ENCODE measurements around the gene NRG3.

Gene NRG3

GRCh38 chr10:82497439-82497838, 622.4 kb downstream of the NRG3 start:
- Histone ChIP-seq H3K4me3 (ENCODE audit: low read depth, low read length) (no peak overlapping the region), H3K36me3 (ENCODE audit: control insufficient read depth in 1 of 2, insufficient read depth in 2 of 2, low read length in 2 of 2) (no peaks in the 10 kb centered on the region)

GRCh38 chr10:82498976-82499375, 624.0 kb downstream of the NRG3 start:
- H2AFZ ChIP-seq (ENCODE audit: insufficient read depth, low read length, poor library complexity): no peak overlapping the region
- H3K4me3 ChIP-seq (ENCODE audit: low read depth, low read length): no peak overlapping the region
- H2AK5ac ChIP-seq (ENCODE audit: low read length): no peak overlapping the region
- no peak overlapping the region for H3K4ac ChIP-seq (ENCODE audit: low read depth, low read length)
- no peaks in the 10 kb centered on the region for H3K36me3 ChIP-seq (ENCODE audit: control insufficient read depth in 1 of 2, insufficient read depth in 2 of 2, low read length in 2 of 2)
- H2BK5ac ChIP-seq (ENCODE audit: low read depth, low read length, poor library complexity): no peak overlapping the region
- no peak overlapping the region for H3K4me2 ChIP-seq (ENCODE audit: low read length)
- no peaks in the 10 kb centered on the region for H3K4me1 ChIP-seq (ENCODE audit: control insufficient read depth in 1 of 2, insufficient read depth in 2 of 2, low read length in 2 of 2)
- no peak overlapping the region for H3K27ac ChIP-seq (ENCODE audit: low read depth, low read length)
- no peak overlapping the region for H3K18ac ChIP-seq (ENCODE audit: low read length)
- no peak overlapping the region for H3K9ac ChIP-seq (ENCODE audit: low read length)
- no peaks in the 10 kb centered on the region for H3K79me2 ChIP-seq (ENCODE audit: control insufficient read depth, insufficient read depth, low read length, poor library complexity)
- no peaks in the 10 kb centered on the region for H3K9me3 ChIP-seq (ENCODE audit: insufficient read depth, low read depth, low read length)
- no peak for DNase-seq
- no peak overlapping the region for H2BK120ac ChIP-seq (ENCODE audit: insufficient read depth, low read length, poor library complexity)
- no peaks in the 10 kb centered on the region for H3K27me3 ChIP-seq (ENCODE audit: insufficient read depth, low read length)
- no peak overlapping the region for H2BK12ac ChIP-seq (ENCODE audit: low read length)
- no peak overlapping the region for H4K8ac ChIP-seq (ENCODE audit: low read depth, low read length)
- no peak overlapping the region for H3K14ac ChIP-seq (ENCODE audit: low read length)
- no peaks in the 10 kb centered on the region for H3K79me1 ChIP-seq (ENCODE audit: low read length)
- H4K91ac ChIP-seq (ENCODE audit: low read depth, low read length): no peak overlapping the region
- H4K12ac ChIP-seq (ENCODE audit: low read depth, low read length): no peak overlapping the region
- no peak overlapping the region for H3K23ac ChIP-seq (ENCODE audit: low read length)

More at GRCh38 chr10:82497439-82497838, 622.4 kb downstream of the NRG3 start:
- Histone ChIP-seq H2AFZ (ENCODE audit: insufficient read depth, low read length, poor library complexity) (no peak overlapping the region), H2BK5ac (ENCODE audit: low read depth, low read length, poor library complexity) (no peak overlapping the region), H2BK12ac (ENCODE audit: low read length) (no peak overlapping the region), H3K14ac (ENCODE audit: low read length) (no peak overlapping the region), H2BK120ac (ENCODE audit: insufficient read depth, low read length, poor library complexity) (no peak overlapping the region), H3K27me3 (ENCODE audit: insufficient read depth, low read length) (no peaks in the 10 kb centered on the region), H3K4me2 (ENCODE audit: low read length) (no peak overlapping the region), H2AK5ac (ENCODE audit: low read length) (no peak overlapping the region), H3K79me1 (ENCODE audit: low read length) (no peaks in the 10 kb centered on the region), H3K23ac (ENCODE audit: low read length) (no peak overlapping the region), H4K8ac (ENCODE audit: low read depth, low read length) (no peak overlapping the region), H3K4me1 (ENCODE audit: control insufficient read depth in 1 of 2, insufficient read depth in 2 of 2, low read length in 2 of 2) (no peaks in the 10 kb centered on the region), H3K18ac (ENCODE audit: low read length) (no peak overlapping the region), H3K27ac (ENCODE audit: low read depth, low read length) (no peak overlapping the region), H3K4ac (ENCODE audit: low read depth, low read length) (no peak overlapping the region), H3K79me2 (ENCODE audit: control insufficient read depth, insufficient read depth, low read length, poor library complexity) (no peaks in the 10 kb centered on the region), H3K9ac (ENCODE audit: low read length) (no peak overlapping the region), H4K91ac (ENCODE audit: low read depth, low read length) (no peak overlapping the region), H3K9me3 (ENCODE audit: insufficient read depth, low read depth, low read length) (no peaks in the 10 kb centered on the region), H4K12ac (ENCODE audit: low read depth, low read length) (no peak overlapping the region)
- DNase-seq: no peak
- no CpG with 5 or more reads among the region's 2 CpGs for WGBS (ENCODE audit: extremely low coverage, insufficient coverage, insufficient read length)

- no peak overlapping the region for H3K4me2 ChIP-seq (ENCODE audit: low read length)
- H2AK5ac ChIP-seq (ENCODE audit: low read length): no peak overlapping the region
- H3K79me2 ChIP-seq (ENCODE audit: control insufficient read depth, insufficient read depth, low read length, poor library complexity): no peaks in the 10 kb centered on the region
- H3K4me1 ChIP-seq (ENCODE audit: control insufficient read depth in 1 of 2, insufficient read depth in 2 of 2, low read length in 2 of 2): peaks cover 2 to 4% of the 10 kb centered on the region in 2 experiments
- no peaks in the 10 kb centered on the region for H3K36me3 ChIP-seq (ENCODE audit: control insufficient read depth in 1 of 2, insufficient read depth in 2 of 2, low read length in 2 of 2)
- H3K18ac ChIP-seq (ENCODE audit: low read length): no peak overlapping the region
- H3K4me3 ChIP-seq (ENCODE audit: low read depth, low read length): no peak overlapping the region
- no peak overlapping the region for H4K12ac ChIP-seq (ENCODE audit: low read depth, low read length)
- H3K4ac ChIP-seq (ENCODE audit: low read depth, low read length): no peak overlapping the region
- H3K27ac ChIP-seq (ENCODE audit: low read depth, low read length): no peak overlapping the region
- peak in 1 of 2 donors; percentile 7 for DNase-seq
- no peak overlapping the region for H3K9ac ChIP-seq (ENCODE audit: low read length)
- H4K8ac ChIP-seq (ENCODE audit: low read depth, low read length): no peak overlapping the region
- no peaks in the 10 kb centered on the region for H3K27me3 ChIP-seq (ENCODE audit: insufficient read depth, low read length)
- H4K91ac ChIP-seq (ENCODE audit: low read depth, low read length): no peak overlapping the region
- H2AFZ ChIP-seq (ENCODE audit: insufficient read depth, low read length, poor library complexity): no peak overlapping the region
- no peaks in the 10 kb centered on the region for H3K9me3 ChIP-seq (ENCODE audit: insufficient read depth, low read depth, low read length)
- H3K23ac ChIP-seq (ENCODE audit: low read length): no peak overlapping the region
- no CpG with 5 or more reads among the region's 3 CpGs for WGBS (ENCODE audit: extremely low coverage, insufficient coverage, insufficient read length)
- H2BK120ac ChIP-seq (ENCODE audit: insufficient read depth, low read length, poor library complexity): no peak overlapping the region
- H3K14ac ChIP-seq (ENCODE audit: low read length): no peak overlapping the region
- no peak overlapping the region for H2BK5ac ChIP-seq (ENCODE audit: low read depth, low read length, poor library complexity)
- no peak overlapping the region for H2BK12ac ChIP-seq (ENCODE audit: low read length)
- H3K79me1 ChIP-seq (ENCODE audit: low read length): no peaks in the 10 kb centered on the region
These were observed 630.0 kb downstream of the NRG3 start for GRCh38 chr10:82505009-82505408.

- no peak overlapping the region for H3K14ac ChIP-seq (ENCODE audit: low read length)
- no peak overlapping the region for H4K12ac ChIP-seq (ENCODE audit: low read depth, low read length)
- no peak overlapping the region for H3K23ac ChIP-seq (ENCODE audit: low read length)
- no peak overlapping the region for H3K4me3 ChIP-seq (ENCODE audit: low read depth, low read length)
- H4K91ac ChIP-seq (ENCODE audit: low read depth, low read length): no peak overlapping the region
- H2BK120ac ChIP-seq (ENCODE audit: insufficient read depth, low read length, poor library complexity): no peak overlapping the region
- no peaks in the 10 kb centered on the region for H3K79me2 ChIP-seq (ENCODE audit: control insufficient read depth, insufficient read depth, low read length, poor library complexity)
- no peak overlapping the region for H2BK12ac ChIP-seq (ENCODE audit: low read length)
- DNase-seq: no peak
- H3K27me3 ChIP-seq (ENCODE audit: insufficient read depth, low read length): no peaks in the 10 kb centered on the region
- H3K4me1 ChIP-seq (ENCODE audit: control insufficient read depth in 1 of 2, insufficient read depth in 2 of 2, low read length in 2 of 2): peaks cover 2 to 4% of the 10 kb centered on the region in 2 experiments
- H3K18ac ChIP-seq (ENCODE audit: low read length): no peak overlapping the region
- H3K79me1 ChIP-seq (ENCODE audit: low read length): no peaks in the 10 kb centered on the region
- H3K4ac ChIP-seq (ENCODE audit: low read depth, low read length): no peak overlapping the region
- no peak overlapping the region for H2AK5ac ChIP-seq (ENCODE audit: low read length)
- no CpG with 5 or more reads among the region's 3 CpGs for WGBS (ENCODE audit: extremely low coverage, insufficient coverage, insufficient read length)
- no peak overlapping the region for H4K8ac ChIP-seq (ENCODE audit: low read depth, low read length)
- H2BK5ac ChIP-seq (ENCODE audit: low read depth, low read length, poor library complexity): no peak overlapping the region
- H3K36me3 ChIP-seq (ENCODE audit: control insufficient read depth in 1 of 2, insufficient read depth in 2 of 2, low read length in 2 of 2): no peaks in the 10 kb centered on the region
- H3K9me3 ChIP-seq (ENCODE audit: insufficient read depth, low read depth, low read length): no peaks in the 10 kb centered on the region
- H2AFZ ChIP-seq (ENCODE audit: insufficient read depth, low read length, poor library complexity): no peak overlapping the region
- H3K4me2 ChIP-seq (ENCODE audit: low read length): no peak overlapping the region
- H3K9ac ChIP-seq (ENCODE audit: low read length): no peak overlapping the region
- no peak overlapping the region for H3K27ac ChIP-seq (ENCODE audit: low read depth, low read length)
These were observed 631.8 kb downstream of the NRG3 start for GRCh38 chr10:82506680-82507376.
